GM19043 (cell line): Measurements from ENCODE around the gene TSPAN6.
A peak's percentile ranks its signal among the peaks of the same experiment; 100 is the strongest.

Source experiments
- ATAC-seq: cut with Tn5 transposase; IDR thresholded peaks from one replicate; pipeline ENCODE4 v1.9.1; 2021; ENCODE audit warnings: low read depth; ENCODE audit not compliant: unreplicated experiment

The TSPAN6 gene, protein sequence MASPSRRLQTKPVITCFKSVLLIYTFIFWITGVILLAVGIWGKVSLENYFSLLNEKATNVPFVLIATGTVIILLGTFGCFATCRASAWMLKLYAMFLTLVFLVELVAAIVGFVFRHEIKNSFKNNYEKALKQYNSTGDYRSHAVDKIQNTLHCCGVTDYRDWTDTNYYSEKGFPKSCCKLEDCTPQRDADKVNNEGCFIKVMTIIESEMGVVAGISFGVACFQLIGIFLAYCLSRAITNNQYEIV

DNA sequence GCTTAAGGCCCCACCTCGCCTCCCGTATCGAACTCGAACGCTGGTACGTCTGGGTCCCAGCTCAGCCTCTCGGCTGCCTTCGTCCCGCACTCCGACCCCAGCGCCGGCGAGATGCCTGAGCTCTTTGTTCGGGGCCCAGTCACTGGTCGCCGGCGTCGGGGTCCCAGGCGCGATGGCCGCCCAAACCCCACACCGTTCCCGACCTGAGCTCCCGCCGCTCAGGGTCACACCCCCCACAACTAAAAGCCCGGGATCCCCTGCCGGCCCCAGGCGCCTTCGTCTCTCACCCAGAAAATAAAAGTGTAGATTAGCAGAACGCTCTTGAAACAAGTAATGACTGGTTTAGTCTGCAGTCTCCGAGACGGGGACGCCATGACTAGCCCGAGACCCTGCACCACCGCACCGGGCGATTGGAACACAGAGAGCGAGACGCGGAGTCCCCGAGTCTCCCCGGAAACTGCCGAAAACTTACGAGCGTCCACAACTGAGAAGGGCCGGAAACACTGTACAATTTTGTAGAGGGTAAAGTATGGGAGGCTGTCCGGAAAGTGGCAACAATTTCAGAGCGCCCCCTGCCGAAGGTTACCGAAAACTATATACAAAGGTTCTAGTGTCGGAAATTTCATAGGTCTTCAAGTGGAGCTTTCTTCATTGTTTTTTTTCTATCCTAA lies at the start of gene TSPAN6:
Gene TSPAN6, minus strand, starts transcription at position 486 of the 671 bp plus-strand sequence. Its CDS starts 112 bp downstream, at position 374.
- ATAC-seq: peak; percentile 98

DNA sequence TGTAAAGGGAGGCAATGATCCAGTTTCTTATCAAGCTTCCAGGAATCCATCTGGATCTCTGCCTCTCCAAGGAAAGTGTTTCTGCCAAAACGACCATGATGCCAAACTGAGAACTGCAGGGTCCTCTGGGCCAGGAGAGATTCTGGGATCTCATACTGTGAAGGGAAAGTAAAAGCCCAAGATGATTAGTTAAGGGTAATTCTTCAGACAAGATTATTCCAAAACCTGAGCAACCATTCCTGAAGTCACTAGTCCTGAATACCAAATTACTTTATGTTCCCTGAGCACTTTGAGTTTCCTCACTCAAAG lies 49.3 kb upstream of the TSPAN6 start:
- no peak for ATAC-seq

DNA sequence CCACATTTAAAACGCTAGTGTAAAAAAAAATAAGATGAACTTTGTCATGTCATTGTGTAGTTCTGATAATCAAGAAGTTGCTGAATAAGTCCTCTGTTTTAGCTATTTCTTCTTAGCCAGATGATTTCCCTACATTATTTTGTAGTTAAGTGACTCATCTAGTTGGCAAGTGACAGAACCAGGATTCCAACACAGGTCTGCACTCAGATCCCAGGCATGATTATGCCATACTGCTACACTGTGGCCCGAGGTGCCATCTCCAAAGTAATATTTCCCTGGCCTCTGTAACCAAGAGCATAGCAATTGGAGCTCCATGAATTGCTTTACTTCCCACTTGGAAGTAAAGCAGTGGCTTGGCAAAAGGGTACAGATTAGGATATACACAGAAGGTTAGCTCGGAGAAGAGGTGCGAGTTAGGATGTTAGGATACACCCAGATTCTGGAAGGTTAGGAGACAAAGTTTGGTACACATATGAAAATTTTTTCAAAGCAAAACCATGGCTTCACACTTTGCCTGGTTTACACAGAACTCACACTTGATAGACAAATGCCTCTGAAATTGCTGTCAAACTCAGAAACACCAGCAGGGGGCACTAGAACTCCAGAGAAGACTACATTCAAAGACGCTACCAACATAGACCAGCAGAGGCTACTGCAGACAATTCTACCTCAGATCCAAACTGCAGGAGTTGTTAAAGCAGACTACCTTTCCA lies 48.8 kb upstream of the TSPAN6 start:
- peak; percentile 50 for ATAC-seq

DNA sequence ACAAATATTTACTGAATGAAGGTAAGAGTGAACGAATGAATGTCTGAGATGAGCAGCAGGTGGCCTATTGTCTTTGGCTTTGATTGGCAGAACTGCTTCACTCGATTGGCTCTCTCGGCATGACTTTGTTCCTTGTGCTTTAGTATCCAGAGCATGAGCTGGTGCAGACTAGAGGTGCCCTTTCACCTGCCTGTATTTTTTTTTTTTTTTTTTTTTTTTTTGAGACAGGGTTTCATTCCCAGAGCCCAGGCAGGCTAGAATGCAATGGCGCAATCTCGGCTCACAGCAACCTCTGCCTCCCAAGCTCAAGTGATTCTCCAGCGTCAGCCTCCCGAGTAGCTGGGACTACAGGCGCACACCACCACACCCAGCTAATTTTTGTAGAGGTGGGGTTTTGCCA lies 46.3 kb upstream of the TSPAN6 start:
- ATAC-seq: no peak

DNA sequence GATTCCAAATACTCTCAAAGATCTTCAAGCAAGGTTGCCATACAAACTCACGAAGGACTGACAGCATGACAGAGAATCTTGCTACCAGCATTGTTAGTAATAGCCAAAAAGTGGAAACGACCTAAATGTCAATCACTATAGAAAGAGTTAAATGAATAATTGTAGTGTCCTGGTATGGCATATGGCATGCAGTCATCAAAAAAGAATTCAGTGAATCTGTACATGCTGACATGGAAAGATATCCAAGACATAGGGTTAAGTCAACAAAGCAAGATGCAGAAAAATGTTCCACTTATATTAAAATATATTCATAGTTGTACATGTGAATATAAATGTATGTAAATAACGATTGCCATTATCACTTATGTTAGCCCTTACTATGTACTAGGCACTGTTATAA lies 45.0 kb upstream of the TSPAN6 start:
- ATAC-seq: no peak

DNA sequence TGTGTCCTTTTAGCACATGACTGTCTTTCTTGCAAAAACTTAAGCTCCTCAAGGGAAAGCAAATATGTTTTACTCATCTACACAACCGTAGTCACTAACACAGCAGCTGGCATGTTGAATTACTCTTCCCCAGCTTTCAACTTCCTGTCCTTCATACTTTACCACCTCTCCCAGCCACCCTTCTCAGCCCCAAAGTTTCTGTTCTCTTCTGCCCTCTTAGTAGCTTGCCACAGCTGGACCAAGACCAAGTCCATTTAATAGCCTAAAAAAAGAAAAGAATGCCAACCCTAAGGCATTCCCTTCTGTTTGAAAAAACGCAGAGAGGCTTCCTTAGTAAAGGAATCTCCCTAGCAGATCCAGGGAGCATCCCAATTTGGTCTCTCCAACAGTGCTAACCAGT lies 44.1 kb upstream of the TSPAN6 start:
- no peak for ATAC-seq

DNA sequence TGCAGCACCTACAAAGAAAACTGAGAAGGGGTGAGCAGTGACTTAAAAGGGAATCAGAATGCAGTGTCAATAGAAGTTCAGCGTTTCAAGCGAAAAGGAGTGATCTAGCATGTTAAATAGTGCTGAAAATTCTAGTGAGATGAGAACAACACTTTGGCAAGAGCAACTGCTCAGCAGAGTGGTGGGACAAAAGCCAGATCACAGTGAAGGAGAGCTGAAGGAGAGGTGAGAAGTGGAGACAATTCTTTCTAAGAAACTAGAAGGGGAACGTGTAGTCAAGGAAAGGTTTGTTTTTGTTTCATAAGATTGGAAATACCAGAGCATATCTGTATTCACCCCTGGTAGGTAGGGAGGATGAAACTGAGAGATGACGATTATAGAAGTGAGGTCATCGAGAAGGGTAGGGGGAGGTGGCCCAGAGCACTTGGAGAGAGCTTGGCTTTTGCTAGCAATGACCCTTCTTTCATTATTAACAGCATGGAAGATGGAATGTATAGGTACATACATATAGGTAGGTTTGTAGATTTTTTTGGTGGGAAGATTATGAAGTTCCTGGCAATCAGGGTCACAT lies 41.1 kb upstream of the TSPAN6 start:
- ATAC-seq: no peak

DNA sequence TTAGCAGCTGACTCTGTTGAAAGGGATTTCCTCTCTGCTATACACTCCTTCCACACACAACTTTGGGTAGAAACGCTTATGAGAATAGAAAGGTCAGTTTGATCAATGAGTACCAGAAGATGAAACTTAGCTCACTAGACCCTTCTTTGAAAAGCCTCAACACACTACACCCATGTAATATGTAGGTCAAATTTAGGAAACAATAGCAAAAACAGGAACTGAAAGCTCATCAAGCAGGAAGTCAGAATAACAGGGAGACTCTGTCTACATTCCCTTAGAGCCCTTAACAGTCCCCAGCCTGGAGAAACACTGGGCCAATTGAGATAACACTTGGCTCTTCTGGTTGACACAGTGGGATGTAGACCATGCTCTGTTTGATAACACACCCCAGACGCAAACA lies 38.1 kb upstream of the TSPAN6 start:
- ATAC-seq: peak; percentile 74

DNA sequence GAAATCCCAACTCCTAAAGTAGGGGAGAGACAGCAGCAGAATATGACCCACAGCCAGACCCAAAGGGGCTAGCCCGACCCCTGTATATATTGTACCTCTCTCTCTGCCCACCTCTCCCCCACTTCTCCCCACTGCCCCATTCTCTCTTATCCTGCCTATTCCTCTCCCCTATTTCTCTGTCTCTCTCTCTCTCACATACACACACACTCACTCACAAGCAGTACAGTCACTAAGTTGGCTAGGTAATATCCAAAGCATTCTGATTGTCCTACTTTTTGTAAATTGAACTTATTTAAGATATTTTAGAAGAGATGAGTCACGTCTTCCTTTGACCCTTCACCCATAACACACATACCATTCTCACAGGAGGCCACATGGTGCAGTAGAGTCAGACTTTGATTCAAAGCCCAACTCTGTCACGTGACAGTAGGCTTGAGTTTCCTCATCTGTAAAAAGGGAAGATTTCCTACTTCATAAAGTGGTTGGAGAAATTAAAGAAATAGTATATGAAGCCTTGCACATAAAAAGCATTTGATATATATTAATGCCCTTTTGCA lies 36.9 kb upstream of the TSPAN6 start:
- no peak for ATAC-seq

DNA sequence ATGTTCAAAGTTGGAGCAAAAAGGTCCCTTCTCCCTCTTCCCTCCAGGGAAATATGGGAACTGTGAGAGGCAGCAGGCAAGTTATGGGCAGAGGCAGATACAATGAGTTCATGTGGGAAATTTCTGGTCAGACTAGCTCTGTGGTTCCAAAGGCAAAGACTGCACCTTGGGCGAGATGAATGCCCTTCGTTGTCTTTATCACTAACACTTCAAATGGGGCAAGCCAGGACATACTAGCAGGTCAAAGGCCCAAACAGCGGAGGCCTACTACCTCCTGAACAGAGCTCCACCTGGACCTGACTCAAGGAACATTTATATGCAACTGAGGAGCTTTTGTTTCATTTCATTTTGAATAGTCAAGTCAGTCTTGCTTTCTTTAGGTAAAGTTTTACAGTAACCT lies 36.4 kb upstream of the TSPAN6 start:
- ATAC-seq: no peak

DNA sequence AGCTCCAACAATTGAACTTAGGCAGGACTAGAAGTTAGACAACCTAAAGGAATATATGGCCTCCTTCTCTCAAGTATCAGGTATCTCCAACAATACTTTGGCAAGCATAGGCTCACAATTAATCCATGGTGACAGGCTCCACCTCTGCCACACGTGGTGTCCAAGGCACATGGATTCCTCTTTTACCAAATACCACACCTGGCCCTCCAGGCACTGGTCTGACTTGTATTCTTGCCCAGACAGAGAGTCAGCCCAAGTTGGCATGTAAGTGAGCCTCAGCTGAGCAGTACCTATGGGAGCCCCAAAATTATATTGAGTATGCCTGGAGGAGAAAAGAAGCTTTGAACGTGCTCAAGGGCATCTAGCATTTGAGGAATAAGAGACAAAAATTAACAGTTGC lies 27.0 kb upstream of the TSPAN6 start:
- no peak for ATAC-seq

DNA sequence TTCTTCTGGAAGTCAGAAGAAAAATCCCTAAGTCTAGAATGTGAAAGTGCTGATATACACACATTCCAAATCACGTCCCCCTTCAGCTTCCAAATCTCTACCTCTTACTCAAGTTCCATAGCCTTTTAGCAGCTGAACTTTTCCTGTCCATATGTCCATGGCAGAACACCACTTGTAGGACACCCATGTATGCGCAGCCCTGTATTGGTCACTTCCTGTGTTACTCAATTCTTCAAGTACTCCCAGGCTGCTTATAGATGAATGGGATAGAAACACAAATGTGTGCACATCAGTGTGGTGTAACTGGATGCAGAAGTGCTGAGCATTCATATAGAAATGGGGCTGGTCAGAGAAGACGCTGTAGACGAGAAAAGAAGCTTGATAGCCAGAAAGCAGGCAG lies 26.2 kb upstream of the TSPAN6 start:
- ATAC-seq: no peak

DNA sequence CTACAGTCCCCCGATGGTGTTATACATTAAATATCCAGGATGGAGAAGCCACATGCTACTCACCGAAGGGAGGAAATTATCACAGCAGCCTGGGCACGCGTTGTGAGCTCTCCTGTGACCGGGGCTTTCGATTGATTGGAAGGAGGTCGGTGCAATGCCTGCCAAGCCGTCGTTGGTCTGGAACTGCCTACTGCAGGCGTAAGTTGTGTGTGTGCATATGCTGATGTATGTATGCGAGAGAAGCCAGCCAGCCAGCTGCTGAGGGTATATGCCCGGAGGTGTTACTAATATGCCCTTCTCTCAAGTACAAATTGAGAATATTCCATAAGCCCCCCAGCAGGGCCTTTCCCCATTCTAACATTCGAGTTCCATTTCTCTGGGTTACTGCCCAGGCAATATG lies 25.6 kb upstream of the TSPAN6 start:
- ATAC-seq: no peak

DNA sequence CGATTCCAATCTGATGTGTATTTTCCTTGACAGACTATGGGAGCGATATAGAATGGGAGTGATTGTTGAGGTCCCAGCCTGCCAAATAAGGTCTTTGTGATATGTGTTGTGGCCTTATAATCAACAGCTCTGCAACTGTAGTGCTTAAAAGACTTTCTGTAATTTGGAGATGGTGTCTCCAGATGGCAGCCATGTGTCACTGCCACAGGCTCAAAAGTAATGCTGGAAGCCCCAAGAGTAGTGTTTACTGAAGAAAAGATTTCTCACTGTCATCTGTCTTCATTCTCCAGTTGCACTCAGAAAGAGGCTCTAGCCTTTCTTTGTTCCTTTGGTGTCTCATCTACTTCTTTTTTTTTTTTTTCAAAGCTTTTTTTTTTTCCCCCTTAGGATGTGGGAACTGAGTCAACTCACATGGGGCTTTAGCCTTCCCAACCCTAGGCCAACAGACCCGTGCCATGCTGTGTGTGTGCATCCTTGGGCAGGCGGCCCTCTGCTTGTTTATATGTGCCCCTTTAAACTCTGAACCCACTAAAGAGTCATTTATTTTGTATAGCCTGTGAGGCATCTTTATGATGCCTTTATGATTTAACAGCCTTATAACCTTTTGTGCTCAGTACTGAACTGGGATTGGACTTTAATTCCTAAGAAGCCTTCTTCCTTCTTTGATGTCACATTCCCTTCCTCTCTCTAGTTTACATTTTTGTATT lies 23.0 kb upstream of the TSPAN6 start:
- ATAC-seq: no peak

DNA sequence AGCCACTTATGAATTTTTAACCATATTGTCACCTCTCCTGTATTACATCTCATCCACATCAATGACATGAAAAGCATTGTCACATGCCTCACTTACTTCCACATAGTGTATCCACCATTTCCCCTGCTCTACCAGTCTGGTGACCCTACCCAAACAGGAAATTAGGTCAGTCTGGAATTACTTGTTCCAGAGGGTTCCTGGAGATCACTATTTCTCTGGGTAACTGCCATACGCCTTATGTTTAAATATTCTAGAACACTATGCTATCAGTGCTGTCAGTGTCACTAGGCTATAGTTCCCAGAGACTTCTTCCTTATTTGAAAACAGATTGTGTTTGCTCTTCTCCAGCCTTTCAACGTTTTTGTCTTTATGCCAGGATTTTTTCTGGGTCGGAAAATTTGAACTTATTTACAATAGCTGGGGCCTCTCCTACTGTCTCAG lies 22.4 kb upstream of the TSPAN6 start:
- ATAC-seq: no peak

DNA sequence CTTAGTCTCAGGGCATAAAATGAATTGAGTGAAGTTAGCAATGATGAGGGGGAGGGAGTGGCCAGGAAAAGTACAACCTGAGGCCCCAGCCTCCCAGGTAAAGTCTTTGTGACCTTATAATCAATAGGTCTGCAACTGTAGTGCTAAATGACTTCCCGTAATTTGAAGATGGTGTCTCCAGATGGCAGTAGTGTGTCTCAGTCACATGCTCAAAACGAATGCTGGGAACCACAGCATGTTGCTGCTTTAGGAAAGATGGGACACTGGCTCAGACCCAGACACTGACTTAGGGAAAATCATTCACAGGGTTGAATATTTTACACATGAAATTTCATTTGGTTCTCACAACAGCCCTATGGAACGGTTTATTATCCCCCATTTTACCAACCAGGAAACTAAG lies 17.7 kb upstream of the TSPAN6 start:
- ATAC-seq: no peak

DNA sequence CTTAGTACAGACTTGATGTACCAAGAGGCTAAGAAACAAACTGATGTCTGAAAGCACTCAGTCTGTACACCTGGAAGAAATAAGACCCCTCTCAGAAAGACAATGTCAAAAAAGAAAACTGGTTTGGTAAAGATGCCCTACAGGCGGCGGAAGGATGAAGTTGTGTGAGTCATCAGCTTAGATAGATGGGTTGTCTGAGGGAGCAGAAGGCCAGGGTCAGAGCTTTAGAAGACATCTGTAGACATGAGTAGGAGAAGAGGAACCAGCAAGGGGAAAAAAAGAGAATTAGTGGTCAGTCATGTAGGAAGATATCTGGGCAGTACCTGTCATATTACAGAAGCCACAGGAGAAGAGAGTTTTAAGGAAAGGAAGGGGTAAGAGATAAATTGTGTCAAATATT lies 15.7 kb upstream of the TSPAN6 start:
- no peak for ATAC-seq

DNA sequence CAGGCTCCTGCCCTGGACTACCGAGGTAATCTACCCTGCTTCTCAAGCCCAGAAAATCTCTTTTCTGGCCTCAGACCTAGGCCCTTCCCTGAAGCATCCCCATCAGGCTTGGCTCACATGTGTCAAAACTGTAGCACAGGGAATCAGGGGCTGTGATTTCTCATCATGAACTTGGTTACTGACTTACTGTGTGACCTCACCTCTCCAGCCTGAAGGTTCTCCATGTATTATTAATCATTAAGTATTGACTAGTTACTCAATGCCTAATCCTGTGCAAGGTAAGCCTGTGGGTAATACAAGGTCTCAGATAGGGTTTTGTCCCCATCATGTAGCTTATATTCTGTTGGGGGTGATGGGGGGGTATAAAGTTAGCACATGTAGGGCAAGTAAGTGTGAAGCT lies 14.2 kb upstream of the TSPAN6 start:
- no peak for ATAC-seq

DNA sequence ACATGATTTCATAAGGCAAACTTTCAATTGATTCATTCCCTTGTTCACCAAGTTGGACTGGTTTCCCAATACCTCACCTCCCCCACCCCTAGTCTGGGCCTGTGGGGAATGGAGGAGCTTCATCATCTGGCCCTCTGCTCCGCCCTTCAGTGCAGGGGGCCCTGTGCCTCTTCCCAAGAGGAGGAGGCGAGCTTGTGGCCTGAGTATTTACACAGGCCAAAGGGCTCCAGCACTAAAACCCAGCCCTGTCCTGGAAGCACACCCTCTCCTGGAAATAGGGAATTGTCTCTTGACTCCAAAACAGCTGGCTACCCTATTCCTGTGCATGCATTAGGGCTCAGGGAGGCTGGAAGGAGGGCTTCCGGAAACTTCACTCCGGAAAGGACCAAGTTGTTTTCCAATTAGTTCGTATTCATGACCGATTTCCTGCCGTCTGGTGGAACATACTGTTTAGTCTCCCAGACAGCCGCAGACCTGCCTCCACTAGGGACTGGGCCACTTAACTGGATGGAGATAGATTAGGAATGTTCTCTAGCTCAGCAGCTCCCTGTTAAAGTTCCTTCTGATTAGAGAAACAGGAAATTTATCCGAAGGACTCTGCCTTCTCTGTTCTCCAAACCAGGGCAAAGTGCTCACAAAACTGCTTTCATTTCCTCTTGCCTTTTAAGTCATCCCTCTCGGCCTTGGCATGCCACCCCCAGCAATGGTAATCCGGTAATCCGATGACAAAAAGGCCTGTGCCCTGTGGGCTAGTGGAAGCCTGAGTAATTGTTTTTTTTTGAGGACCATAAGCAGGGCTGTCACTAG lies 13.1 kb upstream of the TSPAN6 start:
- no peak for ATAC-seq
